Stimulated activated effector memory CD8-positive, alpha-beta T cell treated with anti-CD3 and anti-CD28 coated beads, Interleukin-12 subunit alpha, Interleukin-12 subunit beta, amount 100 ng/mL, for 72 hours (primary cell): Measurements from ENCODE around the gene CARD8.
"Not testable (repeated sequence)": the region's sequence is repeated elsewhere in the genome, so short reads cannot be mapped to it uniquely, and the experiment has no call there.

Experiments
- ATAC-seq: fragments of 150-1000 bp; cut with Tn5 transposase; 2 replicates; pipeline ENCODE4 v1.10.0; 2021
- DNase-seq, 2 donors: peaks; one replicate each; pipeline ENCODE4 v3.0.0; 2021 to 2022; ENCODE audit warnings: low spot score in 2 of 2
- H3K27ac Mint-ChIP-seq: one replicate; pipeline ENCODE4 v1.8.0; 2022; ENCODE audit warnings: mild to moderate bottlenecking, mixed read lengths
- H3K36me3 Mint-ChIP-seq: one replicate; pipeline ENCODE4 v1.8.0; 2022; ENCODE audit warnings: mild to moderate bottlenecking, mixed read lengths
- H3K4me1 Mint-ChIP-seq: one replicate; pipeline ENCODE4 v1.8.0; 2022; ENCODE audit warnings: mixed read lengths
- H3K4me3 Mint-ChIP-seq: one replicate; pipeline ENCODE4 v1.8.0; 2022; ENCODE audit warnings: mild to moderate bottlenecking, mixed read lengths
- H3K9me3 Mint-ChIP-seq: one replicate; pipeline ENCODE4 v1.8.0; 2022; ENCODE audit warnings: mixed read lengths

Gene CARD8

GRCh38 chr19:48255376-48256303 lies at the start of gene CARD8:
Gene CARD8 (minus strand): TSS chr19:48255912. CDS start chr19:48241020, 14,892 bp downstream.
- Mint-ChIP-seq H3K4me1 (peaks cover 52% of the 10 kb centered on the region), H3K9me3 (no peaks in the 10 kb centered on the region), H3K27ac (peak within 1 kb of the TSS; percentile 97), H3K36me3 (peaks cover 18% of the 10 kb centered on the region), H3K4me3 (peak within 1 kb of the TSS; percentile 75)
- DNase-seq (peak; percentile 51 to 91), ATAC-seq (peak; percentile 89)

GRCh38 chr19:48303866-48304265 lies 48.2 kb upstream of the CARD8 start:
- H3K4me3 Mint-ChIP-seq = no peak overlapping the region
- H3K9me3 Mint-ChIP-seq = no peaks in the 10 kb centered on the region
- H3K4me1 Mint-ChIP-seq = no peaks in the 10 kb centered on the region
- H3K36me3 Mint-ChIP-seq = no peaks in the 10 kb centered on the region
- DNase-seq (no peak), ATAC-seq (no peak)
- no peak overlapping the region for H3K27ac Mint-ChIP-seq

GRCh38 chr19:48303367-48303766 lies 47.7 kb upstream of the CARD8 start:
- Mint-ChIP-seq H3K27ac (no peak overlapping the region), H3K4me3 (no peak overlapping the region), H3K9me3 (no peaks in the 10 kb centered on the region), H3K36me3 (no peaks in the 10 kb centered on the region), H3K4me1 (no peaks in the 10 kb centered on the region)
- ATAC-seq (peak; percentile 8), DNase-seq (no peak)

GRCh38 chr19:48302600-48302959 lies 46.9 kb upstream of the CARD8 start:
- H3K27ac Mint-ChIP-seq = no peak overlapping the region
- ATAC-seq (no peak), DNase-seq (no peak)
- H3K4me1 Mint-ChIP-seq = no peaks in the 10 kb centered on the region
- no peaks in the 10 kb centered on the region for H3K36me3 Mint-ChIP-seq
- H3K9me3 Mint-ChIP-seq = no peaks in the 10 kb centered on the region
- no peak overlapping the region for H3K4me3 Mint-ChIP-seq

- Mint-ChIP-seq H3K36me3 (no peaks in the 10 kb centered on the region), H3K27ac (no peak overlapping the region), H3K4me1 (no peaks in the 10 kb centered on the region), H3K9me3 (no peaks in the 10 kb centered on the region), H3K4me3 (no peak overlapping the region)
- DNase-seq = no peak
- ATAC-seq = no peak
These were observed 46.3 kb upstream of the CARD8 start for GRCh38 chr19:48301886-48302599.

- Mint-ChIP-seq H3K27ac (no peak overlapping the region), H3K4me1 (no peaks in the 10 kb centered on the region)
- no peak for ATAC-seq
These were observed 42.3 kb upstream of the CARD8 start for GRCh38 chr19:48297975-48298374.

GRCh38 chr19:48296963-48297734 lies 41.4 kb upstream of the CARD8 start:
- Mint-ChIP-seq H3K4me1 (no peaks in the 10 kb centered on the region), H3K27ac (no peak overlapping the region), H3K36me3 (no peaks in the 10 kb centered on the region), H3K9me3 (no peaks in the 10 kb centered on the region), H3K4me3 (no peak overlapping the region)
- no peak for DNase-seq
- no peak for ATAC-seq

More at GRCh38 chr19:48297975-48298374, 42.3 kb upstream of the CARD8 start:
- H3K36me3 Mint-ChIP-seq = no peaks in the 10 kb centered on the region
- no peaks in the 10 kb centered on the region for H3K9me3 Mint-ChIP-seq
- DNase-seq = no peak
- H3K4me3 Mint-ChIP-seq = no peak overlapping the region

- ATAC-seq (no peak), DNase-seq (no peak)
- Mint-ChIP-seq H3K9me3 (no peaks in the 10 kb centered on the region), H3K27ac (no peak overlapping the region), H3K4me3 (no peak overlapping the region), H3K36me3 (no peaks in the 10 kb centered on the region), H3K4me1 (no peaks in the 10 kb centered on the region)
These were observed 39.7 kb upstream of the CARD8 start for GRCh38 chr19:48295458-48295857.

GRCh38 chr19:48292798-48293197 lies 37.1 kb upstream of the CARD8 start:
- no peaks in the 10 kb centered on the region for H3K4me1 Mint-ChIP-seq
- ATAC-seq = no peak
- no peak for DNase-seq
- H3K4me3 Mint-ChIP-seq = no peak overlapping the region
- no peaks in the 10 kb centered on the region for H3K9me3 Mint-ChIP-seq
- H3K36me3 Mint-ChIP-seq = no peaks in the 10 kb centered on the region
- no peak overlapping the region for H3K27ac Mint-ChIP-seq

GRCh38 chr19:48291489-48291815 lies 35.7 kb upstream of the CARD8 start:
- H3K4me3 Mint-ChIP-seq = peak overlapping the region; percentile 68
- DNase-seq, H3K27ac Mint-ChIP-seq, H3K4me1 Mint-ChIP-seq, H3K9me3 Mint-ChIP-seq, H3K36me3 Mint-ChIP-seq, ATAC-seq: not testable (repeated sequence)

GRCh38 chr19:48290771-48291488 lies 35.2 kb upstream of the CARD8 start:
- Mint-ChIP-seq H3K27ac (no peak overlapping the region), H3K9me3 (no peaks in the 10 kb centered on the region), H3K36me3 (no peaks in the 10 kb centered on the region), H3K4me1 (no peaks in the 10 kb centered on the region), H3K4me3 (peak overlapping the region; percentile 68)
- DNase-seq (peak; percentile 66 to 81), ATAC-seq (peak; percentile 70)

- no peaks in the 10 kb centered on the region for H3K4me1 Mint-ChIP-seq
- H3K9me3 Mint-ChIP-seq = no peaks in the 10 kb centered on the region
- no peak for DNase-seq
- no peak for ATAC-seq
- H3K27ac Mint-ChIP-seq = no peak overlapping the region
- H3K4me3 Mint-ChIP-seq = peak overlapping the region; percentile 68
- no peaks in the 10 kb centered on the region for H3K36me3 Mint-ChIP-seq
These were observed 34.7 kb upstream of the CARD8 start for GRCh38 chr19:48290401-48290770.

GRCh38 chr19:48287748-48288147 lies 32.0 kb upstream of the CARD8 start:
- no peaks in the 10 kb centered on the region for H3K9me3 Mint-ChIP-seq
- H3K4me1 Mint-ChIP-seq = no peaks in the 10 kb centered on the region
- ATAC-seq (no peak), DNase-seq (no peak)
- no peaks in the 10 kb centered on the region for H3K36me3 Mint-ChIP-seq
- H3K4me3 Mint-ChIP-seq = no peak overlapping the region
- no peak overlapping the region for H3K27ac Mint-ChIP-seq

GRCh38 chr19:48284896-48285295 lies 29.2 kb upstream of the CARD8 start:
- ATAC-seq (no peak), DNase-seq (no peak)
- Mint-ChIP-seq H3K36me3 (no peaks in the 10 kb centered on the region), H3K27ac (no peak overlapping the region), H3K9me3 (no peaks in the 10 kb centered on the region), H3K4me1 (no peaks in the 10 kb centered on the region), H3K4me3 (no peak overlapping the region)

- H3K4me1 Mint-ChIP-seq = no peaks in the 10 kb centered on the region
- H3K9me3 Mint-ChIP-seq = no peaks in the 10 kb centered on the region
- DNase-seq (no peak), ATAC-seq (no peak)
- H3K4me3 Mint-ChIP-seq = no peak overlapping the region
- no peaks in the 10 kb centered on the region for H3K36me3 Mint-ChIP-seq
- H3K27ac Mint-ChIP-seq = no peak overlapping the region
These were observed 28.2 kb upstream of the CARD8 start for GRCh38 chr19:48283908-48284307.
